22Rv1 (cell line): ENCODE measurements around the gene UCN3.

Source experiments
- ZFX ChIP-seq: fragments of 450-650 bp; IDR thresholded peaks from 2 replicates; pipeline ENCODE4 v1.6.1; 2017; ENCODE audit warnings: antibody characterized with exemption, borderline replicate concordance
- TF ChIP-seq, protein P1 (sequence below): fragments of 450-650 bp; IDR thresholded peaks from 2 replicates; pipeline ENCODE4 v1.5.1; 2017; ENCODE audit warnings: mild to moderate bottlenecking

DNA sequence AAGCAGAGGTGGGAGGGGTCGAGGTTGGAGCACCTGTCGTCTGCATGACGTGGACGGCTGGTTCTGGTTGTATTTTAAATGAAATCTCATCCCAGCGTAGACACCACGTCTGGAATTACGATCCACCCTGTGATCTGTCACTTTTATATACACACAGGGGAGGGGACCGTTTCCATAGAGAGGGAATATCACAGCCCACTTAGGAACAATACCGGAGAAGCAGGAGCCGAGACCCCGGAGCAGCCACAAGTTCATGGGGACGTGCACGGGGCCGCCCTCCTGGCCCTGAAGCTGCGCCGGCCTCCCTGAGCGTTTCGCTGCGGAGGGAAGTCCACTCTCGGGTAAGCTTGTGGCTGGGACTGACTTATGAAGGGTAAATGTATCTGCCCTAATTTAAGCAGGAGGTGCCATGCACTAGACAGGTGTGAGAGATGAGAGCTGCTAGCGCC lies at the start of gene UCN3:
- TF ChIP-seq, protein P1, sequence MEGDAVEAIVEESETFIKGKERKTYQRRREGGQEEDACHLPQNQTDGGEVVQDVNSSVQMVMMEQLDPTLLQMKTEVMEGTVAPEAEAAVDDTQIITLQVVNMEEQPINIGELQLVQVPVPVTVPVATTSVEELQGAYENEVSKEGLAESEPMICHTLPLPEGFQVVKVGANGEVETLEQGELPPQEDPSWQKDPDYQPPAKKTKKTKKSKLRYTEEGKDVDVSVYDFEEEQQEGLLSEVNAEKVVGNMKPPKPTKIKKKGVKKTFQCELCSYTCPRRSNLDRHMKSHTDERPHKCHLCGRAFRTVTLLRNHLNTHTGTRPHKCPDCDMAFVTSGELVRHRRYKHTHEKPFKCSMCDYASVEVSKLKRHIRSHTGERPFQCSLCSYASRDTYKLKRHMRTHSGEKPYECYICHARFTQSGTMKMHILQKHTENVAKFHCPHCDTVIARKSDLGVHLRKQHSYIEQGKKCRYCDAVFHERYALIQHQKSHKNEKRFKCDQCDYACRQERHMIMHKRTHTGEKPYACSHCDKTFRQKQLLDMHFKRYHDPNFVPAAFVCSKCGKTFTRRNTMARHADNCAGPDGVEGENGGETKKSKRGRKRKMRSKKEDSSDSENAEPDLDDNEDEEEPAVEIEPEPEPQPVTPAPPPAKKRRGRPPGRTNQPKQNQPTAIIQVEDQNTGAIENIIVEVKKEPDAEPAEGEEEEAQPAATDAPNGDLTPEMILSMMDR, result no peak
- no peak for TF ChIP-seq ZFX
